HL-60 (cell line): ENCODE data around the gene RAB1A.

Source experiments
- CTCF ChIP-seq: IDR thresholded peaks from one replicate; pipeline ENCODE4 v1.5.1; 2011; ENCODE audit warnings: low read length, control low read depth, inconsistent platforms; ENCODE audit not compliant: insufficient read depth
- GABPA ChIP-seq: IDR thresholded peaks from 2 replicates; pipeline ENCODE4 v1.6.1; 2012; ENCODE audit warnings: low read depth
- POLR2AphosphoS5 ChIP-seq: IDR thresholded peaks from 2 replicates; pipeline ENCODE4 v1.6.1; 2012; ENCODE audit warnings: low read depth
- SPI1 ChIP-seq: IDR thresholded peaks from 2 replicates; pipeline ENCODE4 v1.6.1; 2012; ENCODE audit warnings: low read depth, mild to moderate bottlenecking, borderline replicate concordance
- TF ChIP-seq, protein P1 (sequence below): IDR thresholded peaks from 2 replicates; pipeline ENCODE4 v1.6.1; 2012; ENCODE audit warnings: low read depth; ENCODE audit not compliant: insufficient replicate concordance

DNA sequence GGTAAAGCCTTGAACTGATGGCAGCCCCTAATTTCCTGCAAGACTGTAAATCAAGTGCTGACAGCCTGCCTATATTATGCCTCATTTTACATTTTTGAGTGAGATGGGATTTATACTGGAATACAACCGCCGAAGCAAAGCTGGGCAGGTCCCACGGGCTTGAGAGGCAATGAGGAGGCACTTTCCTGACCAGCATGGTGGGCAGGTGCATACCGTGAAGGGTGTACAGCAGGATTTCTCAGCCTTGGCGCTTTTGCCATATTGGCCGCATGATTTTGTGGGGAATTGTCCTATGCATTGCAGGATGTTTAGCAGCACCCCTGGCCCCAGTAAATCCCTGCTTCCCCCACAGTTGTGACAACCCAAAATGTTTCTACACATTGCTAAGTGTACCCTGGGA, 50.9 kb downstream of the RAB1A start:
- TF ChIP-seq POLR2AphosphoS5 = no peak; the same call in 1 of the 2 replicates
- TF ChIP-seq CTCF = no peak
- TF ChIP-seq SPI1 = no peak
- TF ChIP-seq GABPA = no peak
- TF ChIP-seq, protein P1, sequence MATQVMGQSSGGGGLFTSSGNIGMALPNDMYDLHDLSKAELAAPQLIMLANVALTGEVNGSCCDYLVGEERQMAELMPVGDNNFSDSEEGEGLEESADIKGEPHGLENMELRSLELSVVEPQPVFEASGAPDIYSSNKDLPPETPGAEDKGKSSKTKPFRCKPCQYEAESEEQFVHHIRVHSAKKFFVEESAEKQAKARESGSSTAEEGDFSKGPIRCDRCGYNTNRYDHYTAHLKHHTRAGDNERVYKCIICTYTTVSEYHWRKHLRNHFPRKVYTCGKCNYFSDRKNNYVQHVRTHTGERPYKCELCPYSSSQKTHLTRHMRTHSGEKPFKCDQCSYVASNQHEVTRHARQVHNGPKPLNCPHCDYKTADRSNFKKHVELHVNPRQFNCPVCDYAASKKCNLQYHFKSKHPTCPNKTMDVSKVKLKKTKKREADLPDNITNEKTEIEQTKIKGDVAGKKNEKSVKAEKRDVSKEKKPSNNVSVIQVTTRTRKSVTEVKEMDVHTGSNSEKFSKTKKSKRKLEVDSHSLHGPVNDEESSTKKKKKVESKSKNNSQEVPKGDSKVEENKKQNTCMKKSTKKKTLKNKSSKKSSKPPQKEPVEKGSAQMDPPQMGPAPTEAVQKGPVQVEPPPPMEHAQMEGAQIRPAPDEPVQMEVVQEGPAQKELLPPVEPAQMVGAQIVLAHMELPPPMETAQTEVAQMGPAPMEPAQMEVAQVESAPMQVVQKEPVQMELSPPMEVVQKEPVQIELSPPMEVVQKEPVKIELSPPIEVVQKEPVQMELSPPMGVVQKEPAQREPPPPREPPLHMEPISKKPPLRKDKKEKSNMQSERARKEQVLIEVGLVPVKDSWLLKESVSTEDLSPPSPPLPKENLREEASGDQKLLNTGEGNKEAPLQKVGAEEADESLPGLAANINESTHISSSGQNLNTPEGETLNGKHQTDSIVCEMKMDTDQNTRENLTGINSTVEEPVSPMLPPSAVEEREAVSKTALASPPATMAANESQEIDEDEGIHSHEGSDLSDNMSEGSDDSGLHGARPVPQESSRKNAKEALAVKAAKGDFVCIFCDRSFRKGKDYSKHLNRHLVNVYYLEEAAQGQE = no peak
